Parathyroid adenoma (tissue), 2 donors: Measurements from ENCODE around the gene OPCML.

Source experiments
- H2AFZ ChIP-seq: fragments of 300-600 bp; sonication (generic); one replicate; pipeline ENCODE4 v1.7.0; 2017; ENCODE audit warnings: antibody characterized with exemption, mild to moderate bottlenecking
- H3K27ac ChIP-seq: fragments of 300-600 bp; sonication (generic); one replicate; pipeline ENCODE4 v1.7.0; 2017
- H3K27me3 ChIP-seq: fragments of 300-600 bp; sonication (generic); one replicate; pipeline ENCODE4 v1.7.0; 2017; ENCODE audit warnings: low read length; ENCODE audit not compliant: control insufficient read depth, insufficient read depth
- H3K36me3 ChIP-seq: fragments of 300-600 bp; sonication (generic); one replicate; pipeline ENCODE4 v1.7.0; 2017; ENCODE audit warnings: low read length; ENCODE audit not compliant: control insufficient read depth, insufficient read depth
- H3K4me1 ChIP-seq: fragments of 300-600 bp; sonication (generic); one replicate; pipeline ENCODE4 v1.7.0; 2017; ENCODE audit warnings: control low read depth
- H3K4me2 ChIP-seq: fragments of 300-600 bp; sonication (generic); one replicate; pipeline ENCODE4 v1.7.0; 2017; ENCODE audit warnings: low read length
- H3K4me3 ChIP-seq: fragments of 300-600 bp; sonication (generic); one replicate; pipeline ENCODE4 v1.7.0; 2017; ENCODE audit warnings: low read depth, low read length
- H3K79me2 ChIP-seq: fragments of 300-600 bp; sonication (generic); one replicate; pipeline ENCODE4 v1.7.0; 2017; ENCODE audit warnings: control low read depth
- H3K9ac ChIP-seq: fragments of 300-600 bp; sonication (generic); one replicate; pipeline ENCODE4 v1.7.0; 2017; ENCODE audit warnings: mild to moderate bottlenecking
- H3K9me3 ChIP-seq: fragments of 300-600 bp; sonication (generic); one replicate; pipeline ENCODE4 v1.7.0; 2017; ENCODE audit warnings: low read length; ENCODE audit not compliant: control insufficient read depth
- CTCF ChIP-seq: fragments of 300-600 bp; sonication (generic); IDR thresholded peaks from one replicate; pipeline ENCODE4 v1.7.0; 2017; ENCODE audit warnings: antibody characterized with exemption, mild to moderate bottlenecking
- donor health status: primary hyperparathyroidism.

The OPCML gene

DNA sequence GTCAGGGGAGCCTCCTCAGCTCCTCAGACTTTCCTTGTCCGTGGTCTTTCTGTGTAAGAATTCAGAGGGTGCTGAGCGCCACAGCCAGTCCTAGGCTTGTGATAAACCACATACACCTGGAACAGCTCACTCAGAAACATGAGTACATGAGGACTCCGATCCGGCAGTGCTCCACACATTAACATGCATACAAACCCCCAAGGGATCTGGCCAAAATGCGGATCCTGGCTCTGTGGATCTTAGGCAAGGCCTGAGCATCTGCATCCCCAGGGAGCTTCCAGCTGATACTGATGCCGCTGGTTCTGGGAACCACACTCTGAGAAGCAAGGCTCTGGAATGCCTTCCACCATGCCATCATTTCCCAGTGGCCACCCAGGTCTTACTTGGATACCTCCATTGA is 20.6 kb upstream of the OPCML start:
- Histone ChIP-seq H3K9ac (no peak overlapping the region), H2AFZ (no peak overlapping the region), H3K27me3 (no peaks in the 10 kb centered on the region), H3K9me3 (no peaks in the 10 kb centered on the region), H3K4me2 (no peak overlapping the region), H3K36me3 (no peaks in the 10 kb centered on the region), H3K4me3 (no peak overlapping the region), H3K27ac (no peak overlapping the region), H3K79me2 (no peaks in the 10 kb centered on the region), H3K4me1 (no peaks in the 10 kb centered on the region)
- no peak for TF ChIP-seq CTCF

DNA sequence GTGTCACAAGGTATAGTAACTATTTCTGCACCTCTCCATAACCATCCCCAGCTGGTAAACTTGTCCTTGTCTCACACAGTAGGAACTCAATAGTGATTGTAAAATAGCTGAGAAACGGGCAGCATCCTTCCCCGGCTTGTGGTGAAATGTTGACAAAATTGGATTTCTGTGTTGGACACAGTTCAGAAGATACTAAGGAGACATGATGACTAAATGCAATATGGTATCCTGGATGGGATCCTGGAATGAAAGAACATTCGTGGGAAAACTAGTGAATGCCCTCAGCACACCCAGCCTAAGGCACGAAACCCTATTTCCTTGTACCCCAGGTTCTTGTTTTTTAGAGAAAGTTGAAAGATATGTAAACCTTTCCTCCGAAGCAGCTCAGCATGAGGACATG is 18.8 kb upstream of the OPCML start:
- H3K9me3 ChIP-seq, result no peaks in the 10 kb centered on the region
- no peaks in the 10 kb centered on the region for H3K79me2 ChIP-seq
- no peaks in the 10 kb centered on the region for H3K36me3 ChIP-seq
- H3K27me3 ChIP-seq, result no peaks in the 10 kb centered on the region
- H3K27ac ChIP-seq, result no peak overlapping the region
- H3K4me2 ChIP-seq, result no peak overlapping the region
- no peak for TF ChIP-seq CTCF
- H3K4me1 ChIP-seq, result no peaks in the 10 kb centered on the region
- H3K9ac ChIP-seq, result no peak overlapping the region
- H3K4me3 ChIP-seq, result no peak overlapping the region
- H2AFZ ChIP-seq, result no peak overlapping the region

DNA sequence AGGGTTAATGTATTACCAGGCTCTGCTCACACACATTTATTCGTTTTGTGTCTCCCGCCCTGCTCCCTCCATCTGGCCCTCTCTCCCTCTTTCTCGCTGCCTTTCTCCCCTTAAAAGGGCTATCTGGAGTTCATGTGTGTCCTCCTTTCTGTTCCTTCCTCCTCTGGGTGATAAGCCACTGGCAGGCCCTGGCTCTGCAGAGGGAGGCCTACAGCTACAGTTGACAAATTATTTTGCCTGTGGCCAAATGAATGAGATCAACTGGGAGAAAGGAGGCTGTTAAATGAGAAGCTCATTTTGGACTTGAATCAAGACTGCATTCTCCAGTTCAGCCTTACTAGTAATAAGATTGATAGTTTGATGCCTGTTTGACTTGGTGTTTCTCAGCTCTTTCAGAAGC is 17.5 kb upstream of the OPCML start:
- TF ChIP-seq CTCF, result no peak
- H3K4me1 ChIP-seq, result no peaks in the 10 kb centered on the region
- H3K4me3 ChIP-seq, result no peak overlapping the region
- H3K36me3 ChIP-seq, result no peaks in the 10 kb centered on the region
- no peaks in the 10 kb centered on the region for H3K9me3 ChIP-seq
- no peaks in the 10 kb centered on the region for H3K27me3 ChIP-seq
- no peaks in the 10 kb centered on the region for H3K79me2 ChIP-seq
- H3K9ac ChIP-seq, result no peak overlapping the region
- no peak overlapping the region for H3K4me2 ChIP-seq
- H2AFZ ChIP-seq, result no peak overlapping the region
- no peak overlapping the region for H3K27ac ChIP-seq

DNA sequence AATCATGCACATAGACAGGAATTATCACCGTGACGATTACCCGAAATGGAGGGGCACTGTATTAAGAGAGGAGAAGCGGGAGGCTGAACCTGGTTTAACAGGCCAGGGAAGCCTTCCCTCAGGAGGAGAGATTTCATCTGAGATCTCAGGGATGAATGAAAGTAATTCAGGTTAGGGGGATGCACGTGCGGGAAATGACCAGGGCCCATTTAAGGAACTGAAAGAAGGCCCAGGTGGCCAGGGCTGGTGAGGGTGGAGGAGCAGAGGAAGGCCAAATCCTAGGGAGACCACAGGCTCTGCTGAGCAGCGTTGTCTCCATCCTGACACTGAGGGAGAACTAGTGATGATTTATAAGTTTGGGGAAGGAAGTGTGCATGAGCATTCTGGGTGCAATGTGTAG is 16.3 kb upstream of the OPCML start:
- no peak overlapping the region for H3K9ac ChIP-seq
- no peaks in the 10 kb centered on the region for H3K4me1 ChIP-seq
- no peak for TF ChIP-seq CTCF
- H3K27ac ChIP-seq, result no peak overlapping the region
- H3K36me3 ChIP-seq, result no peaks in the 10 kb centered on the region
- no peaks in the 10 kb centered on the region for H3K9me3 ChIP-seq
- H3K79me2 ChIP-seq, result no peaks in the 10 kb centered on the region
- no peaks in the 10 kb centered on the region for H3K27me3 ChIP-seq
- H3K4me3 ChIP-seq, result no peak overlapping the region
- H3K4me2 ChIP-seq, result no peak overlapping the region
- no peak overlapping the region for H2AFZ ChIP-seq

DNA sequence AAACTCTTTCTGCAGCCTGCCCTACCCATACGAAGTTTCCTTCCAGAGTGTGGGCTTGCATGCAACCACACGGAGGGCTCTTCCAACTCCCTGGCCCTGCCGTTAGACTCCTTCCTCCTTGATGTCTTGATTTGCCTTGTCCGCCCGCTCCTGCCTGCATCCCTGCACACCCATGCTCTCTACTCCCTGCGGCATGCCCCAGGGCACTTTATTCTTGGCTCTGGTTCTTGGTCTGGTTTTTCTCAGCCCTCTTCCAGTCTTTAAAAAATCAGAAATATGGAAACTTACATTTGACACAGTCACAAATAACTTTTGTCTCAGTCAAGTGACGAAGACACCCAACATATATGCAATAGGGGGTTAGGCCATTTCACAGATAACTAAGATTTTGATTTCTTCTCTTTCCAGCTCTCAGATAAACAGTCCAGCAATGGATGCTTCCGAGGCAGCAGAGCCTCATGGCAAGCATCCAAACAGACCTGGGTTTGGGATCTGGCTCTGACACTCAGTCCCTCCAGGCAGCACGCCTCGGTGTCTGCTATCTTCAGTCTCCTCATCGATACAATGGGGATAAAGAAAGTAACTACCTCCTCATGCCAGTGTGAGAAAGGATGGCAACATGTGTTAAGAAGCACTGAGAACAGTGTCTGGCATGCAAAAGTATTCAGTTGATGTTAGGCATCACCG is 15.7 kb upstream of the OPCML start:
- Histone ChIP-seq H3K79me2 (no peaks in the 10 kb centered on the region), H3K36me3 (no peaks in the 10 kb centered on the region), H3K4me3 (no peak overlapping the region), H3K27ac (no peak overlapping the region), H3K4me2 (no peak overlapping the region), H2AFZ (no peak overlapping the region), H3K9ac (no peak overlapping the region), H3K27me3 (no peaks in the 10 kb centered on the region), H3K4me1 (no peaks in the 10 kb centered on the region), H3K9me3 (no peaks in the 10 kb centered on the region)
- TF ChIP-seq CTCF, result no peak
